ENCODE results near the gene GARNL3. TPM values are rescaled to one million over a fixed set of nuclear protein-coding genes. Genes with fewer than 3 reads are reported as not detected.
A peak's percentile ranks its signal among the peaks of the same experiment; 100 is the strongest.

Gene GARNL3
- total RNA-seq, 1 donor from 2014 or later: 19.7 TPM

DNA sequence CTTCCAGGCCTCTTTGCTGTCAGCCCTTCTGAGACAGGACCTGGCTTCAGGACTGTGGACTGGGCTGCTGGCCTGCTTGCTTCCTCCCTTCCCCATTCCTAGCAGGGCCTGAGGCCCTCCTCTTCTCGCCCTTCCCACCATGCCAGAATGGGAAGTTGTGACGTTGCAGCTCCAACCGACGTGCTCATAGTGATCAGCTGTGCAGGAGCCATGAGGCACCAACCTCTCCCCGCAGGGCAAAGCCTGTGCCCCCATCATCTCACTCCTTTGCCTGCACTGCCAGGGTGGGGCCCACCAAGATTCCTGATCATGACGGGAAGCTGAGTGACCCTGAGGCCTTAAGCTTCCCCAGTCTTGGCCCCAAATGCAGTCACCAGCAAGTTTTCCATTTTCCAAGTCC lies 45.1 kb upstream of the GARNL3 start:
- no peak for DNase-seq (ENCODE audit: extremely low spot score, unreplicated experiment)
- H3K4me3 Mint-ChIP-seq: no peak overlapping the region
- TF ChIP-seq, protein P1, sequence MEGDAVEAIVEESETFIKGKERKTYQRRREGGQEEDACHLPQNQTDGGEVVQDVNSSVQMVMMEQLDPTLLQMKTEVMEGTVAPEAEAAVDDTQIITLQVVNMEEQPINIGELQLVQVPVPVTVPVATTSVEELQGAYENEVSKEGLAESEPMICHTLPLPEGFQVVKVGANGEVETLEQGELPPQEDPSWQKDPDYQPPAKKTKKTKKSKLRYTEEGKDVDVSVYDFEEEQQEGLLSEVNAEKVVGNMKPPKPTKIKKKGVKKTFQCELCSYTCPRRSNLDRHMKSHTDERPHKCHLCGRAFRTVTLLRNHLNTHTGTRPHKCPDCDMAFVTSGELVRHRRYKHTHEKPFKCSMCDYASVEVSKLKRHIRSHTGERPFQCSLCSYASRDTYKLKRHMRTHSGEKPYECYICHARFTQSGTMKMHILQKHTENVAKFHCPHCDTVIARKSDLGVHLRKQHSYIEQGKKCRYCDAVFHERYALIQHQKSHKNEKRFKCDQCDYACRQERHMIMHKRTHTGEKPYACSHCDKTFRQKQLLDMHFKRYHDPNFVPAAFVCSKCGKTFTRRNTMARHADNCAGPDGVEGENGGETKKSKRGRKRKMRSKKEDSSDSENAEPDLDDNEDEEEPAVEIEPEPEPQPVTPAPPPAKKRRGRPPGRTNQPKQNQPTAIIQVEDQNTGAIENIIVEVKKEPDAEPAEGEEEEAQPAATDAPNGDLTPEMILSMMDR (conservative IDR thresholded peaks at IDR 0.05): no peak
- peaks cover 14% of the 10 kb centered on the region for H3K27me3 Mint-ChIP-seq
- H3K36me3 Mint-ChIP-seq: no peaks in the 10 kb centered on the region
- H3K27ac Mint-ChIP-seq: no peak overlapping the region
- H3K9me3 Mint-ChIP-seq: no peaks in the 10 kb centered on the region
- peaks cover 8% of the 10 kb centered on the region for H3K4me1 Mint-ChIP-seq (ENCODE audit: unreplicated experiment)

DNA sequence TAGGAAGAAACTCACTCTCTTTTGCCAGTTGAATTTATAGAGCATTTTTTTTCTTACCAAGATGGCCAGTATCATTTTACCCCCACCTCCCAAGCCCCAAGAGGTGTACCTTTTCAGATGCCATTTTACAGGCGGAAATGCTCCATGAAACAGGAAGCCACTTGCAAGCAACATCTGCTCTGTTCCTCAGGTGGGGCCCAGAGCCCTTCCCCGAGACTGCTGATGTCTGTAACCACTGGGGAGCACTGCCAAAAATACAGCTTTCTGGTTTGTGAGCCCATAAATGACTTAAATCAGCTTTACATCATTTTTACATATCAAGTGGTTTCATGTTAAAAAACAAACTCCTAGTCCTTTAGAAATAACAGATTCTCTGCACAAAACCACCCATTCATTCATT lies 42.9 kb upstream of the GARNL3 start:
- H3K4me1 Mint-ChIP-seq (ENCODE audit: unreplicated experiment): peaks cover 9% of the 10 kb centered on the region
- peaks cover 24% of the 10 kb centered on the region for H3K27me3 Mint-ChIP-seq
- no peak overlapping the region for H3K27ac Mint-ChIP-seq
- no peak for DNase-seq (ENCODE audit: extremely low spot score, unreplicated experiment)
- TF ChIP-seq, protein P1 (conservative IDR thresholded peaks at IDR 0.05): no peak
- peaks cover 5% of the 10 kb centered on the region for H3K36me3 Mint-ChIP-seq
- no peak overlapping the region for H3K4me3 Mint-ChIP-seq
- H3K9me3 Mint-ChIP-seq: no peaks in the 10 kb centered on the region

DNA sequence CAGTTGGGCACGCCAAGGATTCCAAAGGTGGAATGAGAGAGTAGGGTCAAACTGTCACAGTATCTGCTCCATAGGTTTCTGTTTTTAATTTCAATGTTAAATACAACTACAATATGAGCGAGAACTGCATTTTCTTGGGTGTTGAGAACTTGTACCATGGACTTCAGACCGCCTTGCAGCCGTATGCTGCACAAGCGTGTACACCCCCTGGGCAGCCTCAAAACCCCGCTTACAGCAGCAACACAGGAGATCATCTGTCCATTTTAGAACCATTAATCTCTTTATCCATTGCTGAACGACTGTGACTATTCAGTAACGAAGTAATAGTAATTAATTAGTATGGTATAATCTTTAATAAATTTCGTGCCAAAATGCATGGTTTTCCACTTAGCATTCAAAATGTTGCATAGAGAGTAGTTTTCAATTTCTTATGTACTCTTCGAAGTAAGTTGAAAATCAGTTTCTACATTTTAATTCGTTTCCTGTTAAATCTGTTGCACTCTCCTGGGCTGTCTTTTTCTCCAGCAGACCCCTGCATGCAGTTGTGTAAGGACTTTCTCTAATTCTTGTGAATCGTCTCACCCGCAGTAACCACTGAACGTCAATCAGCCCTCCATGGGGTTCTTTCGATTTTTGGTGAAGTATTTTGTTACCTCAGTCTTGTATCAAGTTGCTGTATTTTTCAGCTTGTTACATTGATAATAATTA lies 42.0 kb upstream of the GARNL3 start:
- Mint-ChIP-seq H3K27ac (no peak overlapping the region), H3K27me3 (peaks cover 25% of the 10 kb centered on the region), H3K36me3 (peaks cover 5% of the 10 kb centered on the region), H3K4me3 (peak overlapping the region; percentile 40), H3K4me1 (ENCODE audit: unreplicated experiment) (peaks cover 9% of the 10 kb centered on the region), H3K9me3 (no peaks in the 10 kb centered on the region)
- TF ChIP-seq, protein P1 (conservative IDR thresholded peaks at IDR 0.05): no peak
- no peak for DNase-seq (ENCODE audit: extremely low spot score, unreplicated experiment)

DNA sequence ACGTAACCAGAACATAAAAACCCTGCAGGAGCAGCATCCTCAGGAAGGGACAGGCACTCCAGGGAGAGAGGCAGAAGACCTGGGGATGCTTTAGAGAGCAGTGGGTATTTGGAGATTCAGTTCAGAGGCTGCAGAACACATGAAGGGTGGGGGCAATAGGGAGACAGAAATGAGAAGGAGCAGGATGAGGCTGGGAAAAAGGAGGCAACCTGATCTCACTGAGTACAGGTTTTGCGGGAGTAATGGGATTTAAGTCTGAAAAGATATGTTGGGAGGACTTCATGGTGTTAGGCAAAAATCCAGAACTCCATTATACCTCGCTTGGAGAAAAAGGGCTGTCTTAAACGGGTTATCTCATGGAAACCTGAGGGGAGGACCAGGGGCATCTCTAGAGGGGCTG lies 41.3 kb upstream of the GARNL3 start:
- peak overlapping the region; percentile 96 for H3K4me3 Mint-ChIP-seq
- peak overlapping the region; percentile 75 for H3K27ac Mint-ChIP-seq
- peaks cover 25% of the 10 kb centered on the region for H3K27me3 Mint-ChIP-seq
- TF ChIP-seq, protein P1 (conservative IDR thresholded peaks at IDR 0.05): no peak
- no peak for DNase-seq (ENCODE audit: extremely low spot score, unreplicated experiment)
- H3K9me3 Mint-ChIP-seq: no peaks in the 10 kb centered on the region
- H3K4me1 Mint-ChIP-seq (ENCODE audit: unreplicated experiment): peaks cover 9% of the 10 kb centered on the region
- H3K36me3 Mint-ChIP-seq: peaks cover 5% of the 10 kb centered on the region

DNA sequence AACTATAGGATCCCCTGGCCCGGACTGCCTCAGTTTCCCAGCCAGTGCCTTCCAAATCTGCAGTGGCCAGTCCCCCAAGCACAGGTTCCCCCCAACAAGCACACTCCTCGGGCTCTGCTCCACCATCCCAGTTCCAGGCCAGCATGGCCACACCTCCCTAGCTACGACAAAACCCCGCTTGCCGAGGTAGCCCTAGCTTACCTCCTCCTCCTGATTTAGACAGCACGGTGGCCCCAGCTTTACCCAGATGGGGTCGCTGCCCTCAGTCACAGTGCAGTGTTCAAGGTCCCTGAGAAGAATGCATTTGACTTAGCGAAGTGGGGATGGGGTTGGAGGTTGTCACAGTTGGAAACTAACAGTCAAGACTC lies 40.8 kb upstream of the GARNL3 start:
- Mint-ChIP-seq H3K4me3 (peak overlapping the region; percentile 96), H3K36me3 (peaks cover 5% of the 10 kb centered on the region), H3K27me3 (peaks cover 25% of the 10 kb centered on the region), H3K27ac (peak overlapping the region; percentile 96), H3K9me3 (no peaks in the 10 kb centered on the region), H3K4me1 (ENCODE audit: unreplicated experiment) (peaks cover 9% of the 10 kb centered on the region)
- TF ChIP-seq, protein P1 (conservative IDR thresholded peaks at IDR 0.05): no peak
- DNase-seq (ENCODE audit: extremely low spot score, unreplicated experiment): no peak

All from type B pancreatic cell (in vitro differentiated cells).